ENCODE data around the gene SERPINH1. TPM values are rescaled to one million over a fixed set of nuclear protein-coding genes. Genes with fewer than 3 reads are reported as not detected.

The SERPINH1 gene
- total RNA-seq, 1 donor from 2014 or later: 20.0 TPM

DNA sequence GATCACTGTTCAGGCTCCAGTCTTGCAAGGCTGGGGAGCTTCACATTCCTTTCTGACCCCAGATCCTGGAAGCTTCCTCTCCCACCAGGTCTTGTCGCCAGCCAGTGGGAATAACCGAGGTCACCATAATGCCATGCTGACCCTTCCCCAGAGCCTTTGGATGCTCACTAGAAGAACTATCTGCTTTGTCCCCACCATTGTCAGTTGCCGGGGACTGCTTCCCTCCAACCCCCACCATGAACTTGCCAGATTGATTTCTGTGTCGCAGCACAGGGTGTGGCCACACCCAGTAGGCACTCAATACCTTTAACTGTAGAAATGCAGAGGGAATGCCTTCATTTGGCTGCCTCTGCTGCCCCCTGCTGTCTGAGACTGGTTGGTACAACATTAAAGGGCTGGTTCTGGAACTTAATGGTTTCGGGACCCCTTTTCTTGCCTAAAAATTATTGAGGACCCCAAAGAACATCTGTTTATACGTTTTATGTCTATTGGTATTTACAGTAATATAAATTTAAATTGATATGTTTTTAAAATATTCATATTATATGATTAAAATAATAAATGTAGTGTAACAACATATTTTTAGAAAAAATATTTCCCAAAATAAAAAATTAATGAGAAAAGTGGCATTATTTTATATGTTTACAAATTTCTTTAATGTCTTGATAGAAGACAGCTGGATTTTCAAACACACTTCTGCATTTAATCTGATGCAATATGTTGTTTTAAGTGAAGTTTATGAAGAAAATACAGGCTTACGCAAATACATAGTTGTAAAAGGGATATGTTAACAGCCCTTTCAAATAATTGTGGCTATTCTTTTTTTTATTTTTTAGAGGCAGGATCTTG is 29.6 kb upstream of the SERPINH1 start:
- peak; percentile 19 for FAIRE-seq
- DNase-seq (ENCODE audit: low spot score in 2 of 2): peak in 1 of 2 donors; percentile 75

DNA sequence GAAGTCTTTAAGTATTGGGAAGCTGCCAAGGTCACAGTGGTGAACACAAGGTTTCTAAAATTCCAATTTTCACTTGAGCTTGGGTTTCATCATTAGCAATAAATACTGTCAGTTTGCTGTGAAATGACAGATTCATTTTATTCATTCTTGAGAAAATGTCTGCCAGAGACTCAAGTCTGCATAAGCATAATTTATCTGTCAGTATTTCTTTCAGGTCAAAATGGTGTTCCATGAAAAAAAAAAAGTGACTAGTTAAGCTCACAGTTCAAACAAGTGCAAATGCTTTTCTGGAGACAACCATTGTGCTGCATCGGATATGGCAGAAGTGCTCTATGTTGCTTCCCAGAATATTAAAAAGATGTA is 28.2 kb upstream of the SERPINH1 start:
- no peak for DNase-seq (ENCODE audit: low spot score in 2 of 2)
- FAIRE-seq: no peak

- DNase-seq (ENCODE audit: low spot score in 2 of 2) (no peak), FAIRE-seq (no peak)
Observed at GRCh38 chr11:75534259-75535069, 27.6 kb upstream of the SERPINH1 start.

DNA sequence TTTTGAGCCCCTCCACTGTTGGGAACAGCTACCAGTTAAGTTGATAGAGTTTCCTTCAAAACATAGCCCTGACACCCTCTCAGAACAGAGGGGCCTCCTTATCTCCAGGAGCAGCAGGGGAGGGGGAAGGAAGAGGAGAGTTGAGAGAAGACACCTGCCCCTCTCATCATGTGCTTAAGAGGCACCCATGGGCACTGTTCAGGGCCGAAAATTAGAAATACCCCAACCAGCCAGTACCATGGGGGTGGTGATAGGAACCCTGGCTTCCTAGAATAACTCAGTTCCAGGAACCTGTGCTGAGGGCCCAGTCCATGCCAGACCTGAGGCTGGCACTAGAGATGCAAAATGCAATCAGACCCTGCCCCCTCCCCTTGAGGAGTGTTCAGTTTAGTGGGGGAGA is 27.0 kb upstream of the SERPINH1 start:
- DNase-seq (ENCODE audit: low spot score in 2 of 2): no peak
- FAIRE-seq: no peak

DNA sequence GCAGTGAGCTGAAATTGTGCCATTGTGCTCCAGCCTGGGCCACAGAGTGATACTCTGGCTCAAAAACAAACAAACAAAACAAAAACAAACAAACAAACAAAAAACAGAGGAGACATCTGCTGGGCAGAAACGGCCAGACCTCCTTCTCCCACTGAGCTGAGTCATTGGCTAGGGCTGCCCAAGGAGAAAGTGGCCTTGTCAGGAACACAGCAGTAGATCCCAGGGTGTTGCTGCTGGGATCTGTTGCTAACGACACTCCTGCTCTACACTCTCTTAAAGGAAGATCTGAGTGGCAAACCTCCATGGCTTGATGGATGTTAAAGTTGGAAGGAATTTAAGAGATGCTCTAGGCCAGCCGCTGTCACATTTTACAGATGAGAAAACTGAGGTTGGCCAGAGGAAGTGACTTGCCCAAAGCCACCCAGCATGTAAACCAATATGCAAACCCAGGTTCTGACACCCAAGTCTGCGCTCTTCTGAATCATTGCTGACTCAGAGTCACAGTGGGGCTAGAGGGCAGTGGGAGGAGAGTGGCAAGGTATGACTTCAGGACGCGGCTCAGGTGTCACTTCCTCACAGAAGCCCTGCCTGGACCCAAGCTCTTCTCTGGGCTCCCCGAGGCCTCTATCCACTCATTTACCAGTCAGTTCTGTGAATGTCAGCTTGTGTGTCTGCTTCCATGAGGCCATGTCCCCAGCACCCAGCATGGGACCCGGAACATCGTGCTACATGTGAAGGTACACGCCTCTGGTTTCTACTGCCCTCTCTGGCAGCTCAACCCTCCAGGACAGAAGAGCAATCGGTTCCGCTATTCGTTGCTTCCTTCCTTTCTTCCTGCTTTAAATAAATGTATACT is 25.0 kb upstream of the SERPINH1 start:
- FAIRE-seq (no peak), DNase-seq (ENCODE audit: low spot score in 2 of 2) (no peak)

DNA sequence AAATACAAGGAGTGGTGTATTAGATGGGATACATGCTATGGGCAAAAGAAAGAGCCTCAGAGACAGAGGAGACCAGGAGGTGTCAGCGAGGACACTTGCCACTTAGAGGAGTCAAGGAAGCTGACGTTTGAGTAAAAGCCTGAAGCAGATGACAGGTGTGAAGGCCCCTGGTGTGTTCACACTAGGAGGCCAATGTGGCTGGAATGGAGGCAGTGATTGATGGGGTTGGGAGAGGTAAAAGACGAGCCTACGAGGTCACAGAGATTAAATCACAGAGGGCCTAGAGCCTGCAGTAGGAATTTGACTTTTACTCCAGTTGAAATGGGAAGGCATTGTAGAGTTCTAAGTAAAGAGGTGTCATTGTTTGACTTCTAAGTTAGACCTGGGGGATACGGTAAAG is 24.3 kb upstream of the SERPINH1 start:
- FAIRE-seq (no peak), DNase-seq (ENCODE audit: low spot score in 2 of 2) (no peak)

- DNase-seq (ENCODE audit: low spot score in 2 of 2): no peak
Observed at GRCh38 chr11:75538150-75538942, 23.7 kb upstream of the SERPINH1 start.

GRCh38 chr11:75539459-75540334 is 22.4 kb upstream of the SERPINH1 start:
- DNase-seq (ENCODE audit: low spot score in 2 of 2): no peak
- no peak for FAIRE-seq

More at GRCh38 chr11:75538150-75538942, 23.7 kb upstream of the SERPINH1 start:
- FAIRE-seq: no peak

GRCh38 chr11:75541193-75542087 is 20.6 kb upstream of the SERPINH1 start:
- DNase-seq (ENCODE audit: low spot score in 2 of 2) (no peak), FAIRE-seq (no peak)

DNA sequence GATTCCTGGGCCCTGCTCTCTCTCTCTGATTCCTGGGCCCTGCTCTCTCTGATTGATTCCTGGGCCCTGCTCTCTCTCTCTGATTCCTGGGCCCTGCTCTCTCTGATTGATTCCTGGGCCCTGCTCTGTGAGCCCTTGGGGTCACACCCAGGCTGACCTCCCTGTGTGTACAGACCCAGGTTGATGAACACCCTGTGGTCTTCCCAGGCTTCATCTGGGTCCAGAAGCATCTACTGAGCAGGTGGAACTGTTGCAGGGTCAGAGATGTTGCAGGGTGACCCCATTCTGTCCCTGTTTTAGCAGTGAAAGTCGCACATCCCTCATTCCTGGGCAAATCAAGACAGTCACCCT is 20.0 kb upstream of the SERPINH1 start:
- DNase-seq (ENCODE audit: low spot score in 2 of 2): no peak
- FAIRE-seq: no peak

DNA sequence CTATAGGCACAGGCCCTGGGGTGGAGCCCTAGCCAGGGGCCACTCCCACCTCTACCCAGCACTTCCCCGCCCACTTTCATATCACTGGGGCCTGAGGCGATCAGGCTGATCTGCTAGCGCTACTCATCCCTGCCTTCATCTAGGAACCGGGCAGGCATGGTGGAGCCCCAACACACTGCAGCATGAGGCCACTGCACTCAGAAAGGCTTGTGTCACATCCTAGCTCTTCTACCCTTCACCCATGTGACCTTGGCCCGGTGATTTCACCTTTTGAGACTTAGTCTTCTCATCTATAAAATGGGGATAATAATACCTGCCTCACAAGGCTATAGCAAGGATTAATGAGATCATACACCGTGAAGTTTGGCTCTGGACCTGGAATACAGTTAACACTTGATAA is 18.2 kb upstream of the SERPINH1 start:
- no peak for DNase-seq (ENCODE audit: low spot score in 2 of 2)
- no peak for FAIRE-seq

DNA sequence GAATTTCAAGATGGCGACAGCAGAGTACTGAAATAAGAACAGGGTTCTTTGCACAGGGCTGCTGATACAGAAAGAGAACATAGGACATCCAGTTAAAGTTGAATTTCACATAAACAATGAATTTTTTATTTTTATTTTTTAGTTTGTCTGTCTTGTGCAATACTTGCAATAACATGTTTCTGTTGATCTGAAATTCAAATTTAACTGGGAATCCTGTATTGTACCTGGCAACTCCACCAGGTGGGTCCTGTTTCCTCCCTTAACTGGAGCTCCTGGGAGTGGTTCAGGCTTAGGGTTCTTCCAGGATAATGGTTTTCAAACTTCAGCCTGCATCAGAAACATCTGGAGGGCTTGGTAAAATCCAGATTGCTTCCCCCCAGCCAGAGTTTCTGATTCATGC is 14.9 kb upstream of the SERPINH1 start:
- no peak for FAIRE-seq
- DNase-seq (ENCODE audit: low spot score in 2 of 2): no peak

- DNase-seq (ENCODE audit: low spot score in 2 of 2) (peak in 1 of 2 donors; percentile 79), FAIRE-seq (no peak)
Observed at GRCh38 chr11:75547617-75548058, 14.4 kb upstream of the SERPINH1 start.

- DNase-seq (ENCODE audit: low spot score in 2 of 2): no peak
- no peak for FAIRE-seq
Observed at GRCh38 chr11:75548595-75549272, 13.3 kb upstream of the SERPINH1 start.

DNA sequence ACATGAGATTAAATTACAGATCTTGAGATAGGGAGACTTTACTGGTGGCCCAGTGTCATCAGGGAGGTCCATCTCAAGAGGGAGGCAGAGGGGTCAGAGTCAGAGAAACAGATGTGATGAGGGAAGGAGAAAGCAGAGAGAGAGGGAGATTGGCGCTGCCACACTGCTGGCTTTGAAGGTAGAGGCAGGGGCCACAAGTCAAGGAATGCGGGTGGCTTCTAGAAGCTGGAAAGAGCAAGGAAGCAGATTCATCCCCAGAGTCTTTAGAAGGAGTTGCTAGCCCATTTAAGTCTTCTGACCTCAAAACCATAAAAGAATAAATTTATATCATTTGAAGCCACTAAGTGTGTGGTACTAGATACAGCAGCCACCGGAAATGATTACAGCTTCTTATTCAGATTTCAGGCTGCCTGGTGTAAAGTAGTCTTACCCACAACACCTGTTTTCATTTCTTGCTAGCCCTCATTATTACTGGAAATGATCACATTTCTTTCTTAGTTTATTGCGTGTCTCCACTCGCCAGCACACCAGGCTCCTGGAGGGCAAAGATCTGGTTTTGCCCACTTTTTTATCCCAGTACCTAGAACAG is 12.6 kb upstream of the SERPINH1 start:
- FAIRE-seq: no peak
- no peak for DNase-seq (ENCODE audit: low spot score in 2 of 2)

DNA sequence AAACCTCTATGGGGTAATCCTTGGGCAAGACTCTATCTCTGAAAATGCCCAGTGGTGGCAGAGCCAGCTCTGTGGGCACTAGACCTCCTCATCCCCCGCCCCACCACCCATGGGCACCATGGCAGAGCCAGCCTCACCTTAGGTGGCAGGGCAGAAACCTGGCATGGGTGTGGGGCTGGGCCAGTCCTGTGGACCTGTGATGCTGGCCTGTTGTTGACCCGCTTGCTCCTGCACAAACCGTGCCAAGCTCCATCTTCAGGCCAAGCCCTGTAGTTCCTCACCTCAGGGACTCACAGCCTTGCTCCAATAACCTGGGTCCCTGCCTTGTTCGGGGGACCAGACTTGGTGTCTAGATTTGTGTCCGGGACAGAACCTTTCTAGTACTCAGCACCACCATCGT is 8.9 kb upstream of the SERPINH1 start:
- DNase-seq (ENCODE audit: low spot score in 2 of 2): no peak
- FAIRE-seq: no peak

GRCh38 chr11:75553889-75554257 is 8.2 kb upstream of the SERPINH1 start:
- DNase-seq (ENCODE audit: low spot score in 2 of 2) (no peak), FAIRE-seq (no peak)

All from frontal cortex (tissue), 4 donors.